K562 (cell line): Measurements from ENCODE around the gene IGSF8. TPM values are rescaled to one million over a fixed set of nuclear protein-coding genes. Genes with fewer than 3 reads are reported as not detected.

ENCODE experiments used
- ATF2 ChIP-seq: sonication (generic); formaldehyde crosslinking; IDR thresholded peaks from 2 replicates; pipeline ENCODE4 v1.8.1; 2022; ENCODE audit warnings: missing genetic modification reagents
- ATF7 ChIP-seq: fragments of 450-650 bp; IDR thresholded peaks from 2 replicates; pipeline ENCODE4 v1.7.1; 2014; ENCODE audit warnings: mild to moderate bottlenecking, moderate library complexity
- CEBPB ChIP-seq: fragments of 450-650 bp; IDR thresholded peaks from 2 replicates; pipeline ENCODE4 v1.6.1; 2016; ENCODE audit warnings: missing genetic modification characterization, missing compliant biosample characterization
- CREM ChIP-seq: IDR thresholded peaks from 2 replicates; pipeline ENCODE4 v1.6.1; 2014; ENCODE audit warnings: antibody characterized with exemption, low read depth
- CTCFL ChIP-seq: IDR thresholded peaks from 2 replicates; pipeline ENCODE4 v1.6.1; 2011; ENCODE audit warnings: borderline replicate concordance, low read depth, mild to moderate bottlenecking, moderate library complexity, low read length; ENCODE audit not compliant: insufficient read depth, poor library complexity, severe bottlenecking
- ILK ChIP-seq: fragments of 450-650 bp; IDR thresholded peaks from 2 replicates; pipeline ENCODE4 v1.6.1; 2016; ENCODE audit warnings: missing genetic modification characterization, low read depth, mild to moderate bottlenecking, missing compliant biosample characterization, moderate library complexity, borderline replicate concordance
- MCM2 ChIP-seq: fragments of 450-650 bp; IDR thresholded peaks from 2 replicates; pipeline ENCODE4 v1.6.1; 2017; ENCODE audit warnings: low read depth, mild to moderate bottlenecking
- NBN ChIP-seq: fragments of 450-650 bp; IDR thresholded peaks from 2 replicates; pipeline ENCODE4 v1.6.1; 2016; ENCODE audit warnings: low read depth, mild to moderate bottlenecking
- NEUROD1 ChIP-seq: fragments of 150-350 bp; IDR thresholded peaks from 2 replicates; pipeline ENCODE4 v1.6.1; 2014; ENCODE audit warnings: borderline replicate concordance, low read length, low read depth; ENCODE audit not compliant: partially characterized antibody
- PML ChIP-seq: IDR thresholded peaks from 2 replicates; pipeline ENCODE4 v1.6.1; 2012; ENCODE audit warnings: low read length, inconsistent platforms
- POLR2AphosphoS5 ChIP-seq: IDR thresholded peaks from 2 replicates; pipeline ENCODE4 v1.6.1; 2011; ENCODE audit warnings: mild to moderate bottlenecking, low read depth, low read length, moderate library complexity; ENCODE audit not compliant: control insufficient read depth, insufficient read depth
- RFX1 ChIP-seq: fragments of 450-650 bp; IDR thresholded peaks from 2 replicates; pipeline ENCODE4 v1.6.1; 2016; ENCODE audit warnings: mild to moderate bottlenecking, moderate library complexity
- SP2 ChIP-seq: IDR thresholded peaks from 2 replicates; pipeline ENCODE4 v1.6.1; 2011; ENCODE audit warnings: mild to moderate bottlenecking, low read depth, low read length, moderate library complexity; ENCODE audit not compliant: poor library complexity, severe bottlenecking; ENCODE audit errors: extremely low read depth
- ZNF551 ChIP-seq: fragments of 250-450 bp; sonication (Bioruptor Pico); IDR thresholded peaks from 2 replicates; pipeline ENCODE4 v1.5.0; 2021; ENCODE audit warnings: mild to moderate bottlenecking, moderate library complexity
- polyA plus RNA-seq, 8 experiments: library from polyadenylated mRNA; depleted of rRNA in 4 of 8; stranded (reverse) in 5 of 8; unstranded in 3 of 8; fragments of >200 nt; fragmentation: Nextera tagmentation in 2 of 8; fragmentation: Illumina TruSeq in 1 of 8; extraction: Ambion mirVana in 2 of 8; extraction: Trizol in 1 of 8; gene quantifications; 2 replicates each; pipeline versions ENCODE4 v1.2.1 to v1.2.3, GENCODE V29; 2011 to 2014; ENCODE audit warnings: inconsistent platforms in 1 of 8, missing spikeins in 1 of 8
- total RNA-seq, 7 experiments: library from RNA; depleted of rRNA in 6 of 7; stranded (reverse); fragments of >200 nt in 6 of 7; fragmentation: Illumina TruSeq in 2 of 7; extraction: Trizol in 2 of 7; gene quantifications; 2 replicates each; pipeline versions ENCODE4 v1.2.1 to v1.2.3, GENCODE V29; 2011 to 2021; ENCODE audit warnings: low replicate concordance in 1 of 7
- TF ChIP-seq, protein P1 (sequence below): sonication (generic); formaldehyde crosslinking; IDR thresholded peaks from 2 replicates; pipeline ENCODE4 v1.8.0; 2022; ENCODE audit warnings: missing genetic modification reagents, mild to moderate bottlenecking, moderate library complexity, borderline replicate concordance
- TF ChIP-seq, protein P2 (sequence below): fragments of 250-450 bp; sonication (Bioruptor Pico); IDR thresholded peaks from 2 replicates; pipeline ENCODE4 v1.6.1; 2021; ENCODE audit warnings: mild to moderate bottlenecking
- TF ChIP-seq, protein P3 (sequence below): fragments of 250-450 bp; sonication (Bioruptor Pico); IDR thresholded peaks from 2 replicates; pipeline ENCODE4 v1.5.0; 2021; ENCODE audit warnings: mild to moderate bottlenecking, borderline replicate concordance

Gene IGSF8
- total and polyA plus RNA-seq, 9 of the 15 experiments (the other 6 are each of a cell fraction or from before 2014, with no cell fraction given): 0.32 to 11.7 (median 3.2) TPM

- TF ChIP-seq, protein P1, sequence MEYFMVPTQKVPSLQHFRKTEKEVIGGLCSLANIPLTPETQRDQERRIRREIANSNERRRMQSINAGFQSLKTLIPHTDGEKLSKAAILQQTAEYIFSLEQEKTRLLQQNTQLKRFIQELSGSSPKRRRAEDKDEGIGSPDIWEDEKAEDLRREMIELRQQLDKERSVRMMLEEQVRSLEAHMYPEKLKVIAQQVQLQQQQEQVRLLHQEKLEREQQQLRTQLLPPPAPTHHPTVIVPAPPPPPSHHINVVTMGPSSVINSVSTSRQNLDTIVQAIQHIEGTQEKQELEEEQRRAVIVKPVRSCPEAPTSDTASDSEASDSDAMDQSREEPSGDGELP (CRISPR knock-in tag): peak; percentile 32; the same call in 1 of the 2 replicates
- TF ChIP-seq NEUROD1: no peak
- peak; percentile 84 for TF ChIP-seq CTCFL
- TF ChIP-seq ILK (tag): no peak
- TF ChIP-seq, protein P2, sequence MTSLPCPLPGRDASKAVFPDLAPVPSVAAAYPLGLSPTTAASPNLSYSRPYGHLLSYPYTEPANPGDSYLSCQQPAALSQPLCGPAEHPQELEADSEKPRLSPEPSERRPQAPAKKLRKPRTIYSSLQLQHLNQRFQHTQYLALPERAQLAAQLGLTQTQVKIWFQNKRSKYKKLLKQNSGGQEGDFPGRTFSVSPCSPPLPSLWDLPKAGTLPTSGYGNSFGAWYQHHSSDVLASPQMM (CRISPR knock-in tag): no peak
- TF ChIP-seq, protein P3, sequence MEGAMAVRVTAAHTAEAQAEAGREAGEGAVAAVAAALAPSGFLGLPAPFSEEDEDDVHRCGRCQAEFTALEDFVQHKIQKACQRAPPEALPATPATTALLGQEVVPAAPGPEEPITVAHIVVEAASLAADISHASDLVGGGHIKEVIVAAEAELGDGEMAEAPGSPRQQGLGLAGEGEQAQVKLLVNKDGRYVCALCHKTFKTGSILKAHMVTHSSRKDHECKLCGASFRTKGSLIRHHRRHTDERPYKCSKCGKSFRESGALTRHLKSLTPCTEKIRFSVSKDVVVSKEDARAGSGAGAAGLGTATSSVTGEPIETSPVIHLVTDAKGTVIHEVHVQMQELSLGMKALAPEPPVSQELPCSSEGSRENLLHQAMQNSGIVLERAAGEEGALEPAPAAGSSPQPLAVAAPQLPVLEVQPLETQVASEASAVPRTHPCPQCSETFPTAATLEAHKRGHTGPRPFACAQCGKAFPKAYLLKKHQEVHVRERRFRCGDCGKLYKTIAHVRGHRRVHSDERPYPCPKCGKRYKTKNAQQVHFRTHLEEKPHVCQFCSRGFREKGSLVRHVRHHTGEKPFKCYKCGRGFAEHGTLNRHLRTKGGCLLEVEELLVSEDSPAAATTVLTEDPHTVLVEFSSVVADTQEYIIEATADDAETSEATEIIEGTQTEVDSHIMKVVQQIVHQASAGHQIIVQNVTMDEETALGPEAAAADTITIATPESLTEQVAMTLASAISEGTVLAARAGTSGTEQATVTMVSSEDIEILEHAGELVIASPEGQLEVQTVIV (CRISPR knock-in tag): no peak
- peak; percentile 83 for TF ChIP-seq CREM
- TF ChIP-seq ATF7: 0 out of 2 replicates have a peak, but pooled peaks have one; percentile 20
- TF ChIP-seq CEBPB (tag): 0 out of 2 replicates have a peak, but pooled peaks have one; percentile 19
- TF ChIP-seq NBN: no peak
- TF ChIP-seq ZNF551 (CRISPR knock-in tag): no peak
- no peak for TF ChIP-seq PML
- TF ChIP-seq MCM2: no peak
- TF ChIP-seq RFX1: no peak
- no peak for TF ChIP-seq SP2
- TF ChIP-seq POLR2AphosphoS5: no peak
- TF ChIP-seq ATF2 (CRISPR knock-in tag): no peak
Measured at GRCh38 chr1:160085686-160086455, 12.5 kb downstream of the IGSF8 start (continued).
